Hematopoietic multipotent progenitor cell (in vitro differentiated cells): Measurements from ENCODE around the gene ZNF160. TPM values are rescaled to one million over a fixed set of nuclear protein-coding genes. Genes with fewer than 3 reads are reported as not detected.
"Not testable (repeated sequence)": the region's sequence is repeated elsewhere in the genome, so short reads cannot be mapped to it uniquely, and the experiment has no call there.

ENCODE experiments used
- DNase-seq, 3 donors: peaks; one replicate each; pipeline ENCODE4 v3.0.0-alpha.2; 2011 to 2015; ENCODE audit warnings: low read depth in 2 of 3, low spot score in 2 of 3
- total RNA-seq: library from RNA; depleted of rRNA; stranded (reverse); fragments of >200 nt; gene quantifications from one replicate; pipeline ENCODE4 v1.2.3, GENCODE V29; 2012

ZNF160 gene
- total RNA-seq, 1 donor = 33.4 TPM

DNA sequence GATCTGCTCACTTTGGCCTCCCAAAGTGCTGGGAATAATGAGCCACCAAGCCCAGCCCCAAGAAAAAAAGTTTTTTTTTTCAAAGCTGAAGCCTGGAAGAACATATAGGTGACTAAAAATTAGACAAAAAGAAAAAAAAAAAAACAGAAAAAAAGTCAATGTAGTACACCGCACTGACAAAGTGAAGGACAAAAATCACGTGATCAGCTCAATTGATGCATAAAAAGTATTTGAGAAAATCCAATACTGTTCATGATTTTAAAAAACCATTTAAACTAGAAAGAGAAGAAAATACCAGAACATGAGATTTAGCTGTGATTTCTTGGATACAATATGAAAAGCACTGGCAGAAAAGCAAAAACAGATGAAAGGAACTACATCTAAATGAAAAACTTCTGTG, 69.2 kb downstream of the ZNF160 start:
- no peak for DNase-seq

DNA sequence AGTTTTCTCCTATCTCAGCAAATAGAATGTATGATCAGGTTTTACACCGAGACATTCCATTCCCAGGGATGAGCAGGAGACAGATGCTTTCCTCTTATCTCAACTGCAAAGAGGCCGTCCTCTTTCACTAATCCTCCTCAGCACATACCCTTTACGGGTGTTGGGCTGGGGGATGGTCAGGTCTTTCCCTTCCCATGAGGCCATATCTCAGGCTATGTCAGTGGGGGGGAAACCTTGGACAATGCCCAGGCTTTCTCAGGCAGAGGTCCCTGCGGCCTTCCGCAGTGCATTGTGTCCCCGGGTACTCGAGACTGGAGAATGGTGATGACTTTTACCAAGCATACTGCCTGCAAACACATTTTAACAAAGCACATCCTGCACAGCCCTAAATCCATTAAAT, 74.9 kb downstream of the ZNF160 start:
- not testable (repeated sequence) for DNase-seq

DNA sequence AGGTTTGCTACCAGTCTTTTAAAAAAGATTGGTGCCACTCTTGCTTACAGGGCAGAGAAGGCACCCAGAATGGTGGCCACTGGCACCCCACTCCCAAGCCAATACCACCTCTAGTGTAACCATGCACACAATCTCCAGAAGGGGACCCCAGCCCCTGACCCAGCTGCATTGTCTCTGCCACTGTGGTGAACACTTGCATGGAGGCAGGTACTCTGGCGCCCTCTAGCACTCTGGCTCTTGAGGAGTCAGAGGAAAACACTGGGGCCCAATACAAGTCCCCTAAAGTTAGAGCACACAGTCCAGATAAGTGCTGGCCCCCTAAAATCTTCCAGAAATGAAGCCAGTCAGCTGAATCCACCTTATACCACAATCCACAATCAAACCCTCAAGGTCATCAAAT, 83.5 kb downstream of the ZNF160 start:
- DNase-seq = peak in 2 of 3 donors; percentile 6 to 9

Other genes starting within 250 kb of the ZNF160 start
- gene ZNF468, start 245.8 kb downstream of the ZNF160 start, total RNA-seq = 16.4 TPM
- 9.4 TPM for gene ZNF320, start 205.8 kb downstream of the ZNF160 start, total RNA-seq
- 7.0 TPM for gene ZNF888, start 180.0 kb downstream of the ZNF160 start, total RNA-seq
- 9.2 TPM for gene ZNF816, start 140.5 kb downstream of the ZNF160 start, total RNA-seq
- gene ERVV-1, start 89.5 kb downstream of the ZNF160 start, total RNA-seq = under 0.01 TPM
- gene ERVV-2, start 58.7 kb downstream of the ZNF160 start, total RNA-seq = not detected
- gene ZNF415, start 29.5 kb upstream of the ZNF160 start, total RNA-seq = 4.6 TPM
- 3.2 TPM for gene ZNF347, start 55.6 kb upstream of the ZNF160 start, total RNA-seq
- gene ZNF665, start 89.9 kb upstream of the ZNF160 start, total RNA-seq = 6.2 TPM
- 11.3 TPM for gene ZNF677, start 151.5 kb upstream of the ZNF160 start, total RNA-seq
- gene VN1R2, start 154.9 kb upstream of the ZNF160 start, total RNA-seq = under 0.01 TPM
- not detected for gene VN1R4, start 164.3 kb upstream of the ZNF160 start, total RNA-seq
- gene ZNF845, start 230.3 kb upstream of the ZNF160 start, total RNA-seq = 3.5 TPM